RWPE2 (cell line): ENCODE data around the gene DLGAP3.

Experiments used
- ATAC-seq: fragments of 200-7000 bp; cut with Tn5 transposase; 3 replicates; pipeline ENCODE4 v1.9.1; 2021; ENCODE audit warnings: low read depth
- DNase-seq: peaks from one replicate; pipeline ENCODE4 v3.0.0-alpha.2; 2020; ENCODE audit warnings: low spot score
- H3K27ac ChIP-seq: fragments of 450-650 bp; 2 replicates; pipeline ENCODE4 v1.5.1; 2017; ENCODE audit warnings: mild to moderate bottlenecking; ENCODE audit not compliant: poor library complexity, severe bottlenecking
- H3K27me3 ChIP-seq: fragments of 250-450 bp; sonication (Bioruptor Pico); 2 replicates; pipeline ENCODE4 v1.5.1; 2021; ENCODE audit warnings: mild to moderate bottlenecking, moderate library complexity; ENCODE audit not compliant: insufficient read depth, poor library complexity, severe bottlenecking
- H3K36me3 ChIP-seq: fragments of 250-450 bp; sonication (Bioruptor Pico); 2 replicates; pipeline ENCODE4 v1.5.1; 2020; ENCODE audit warnings: low read depth, mild to moderate bottlenecking, moderate library complexity
- H3K4me1 ChIP-seq: fragments of 250-450 bp; sonication (Bioruptor Pico); 2 replicates; pipeline ENCODE4 v1.5.1; 2021; ENCODE audit warnings: mild to moderate bottlenecking, moderate library complexity; ENCODE audit not compliant: insufficient read depth, poor library complexity, severe bottlenecking
- H3K4me3 ChIP-seq: fragments of 250-450 bp; sonication (Bioruptor Pico); 2 replicates; pipeline ENCODE4 v1.5.1; 2021; ENCODE audit warnings: mild to moderate bottlenecking, moderate library complexity; ENCODE audit not compliant: severe bottlenecking
- H3K9me3 ChIP-seq: fragments of 250-450 bp; sonication (Bioruptor Pico); 2 replicates; pipeline ENCODE4 v1.5.1; 2021; ENCODE audit warnings: mild to moderate bottlenecking, moderate library complexity; ENCODE audit not compliant: severe bottlenecking
- TF ChIP-seq, protein P1 (sequence below): fragments of 450-650 bp; IDR thresholded peaks from one replicate; pipeline ENCODE4 v1.5.1; 2017; ENCODE audit warnings: mild to moderate bottlenecking, moderate library complexity; ENCODE audit not compliant: poor library complexity, severe bottlenecking

The DLGAP3 gene

DNA sequence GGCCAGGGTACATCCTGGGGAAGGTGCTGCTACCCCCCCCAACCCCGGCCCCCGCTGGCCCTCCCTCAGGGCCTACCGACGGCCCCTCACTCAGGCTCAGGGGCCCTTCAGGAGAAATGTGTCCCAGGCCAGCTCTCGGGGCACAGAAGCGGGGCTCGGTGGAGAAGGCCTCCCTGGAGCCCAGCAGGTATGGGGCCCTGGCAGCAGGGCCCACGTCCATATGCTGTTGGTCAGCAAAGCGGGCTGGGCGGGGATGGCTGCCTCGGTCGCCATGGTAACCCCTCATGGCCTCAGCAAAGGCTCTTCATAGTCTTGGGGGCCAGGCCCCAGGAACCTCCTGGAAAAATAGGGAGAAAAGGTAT lies 24.4 kb downstream of the DLGAP3 start:
- no peaks in the 10 kb centered on the region for H3K27me3 ChIP-seq
- DNase-seq (no peak), ATAC-seq (no peak)
- H3K36me3 ChIP-seq, result no peaks in the 10 kb centered on the region
- TF ChIP-seq, protein P1, sequence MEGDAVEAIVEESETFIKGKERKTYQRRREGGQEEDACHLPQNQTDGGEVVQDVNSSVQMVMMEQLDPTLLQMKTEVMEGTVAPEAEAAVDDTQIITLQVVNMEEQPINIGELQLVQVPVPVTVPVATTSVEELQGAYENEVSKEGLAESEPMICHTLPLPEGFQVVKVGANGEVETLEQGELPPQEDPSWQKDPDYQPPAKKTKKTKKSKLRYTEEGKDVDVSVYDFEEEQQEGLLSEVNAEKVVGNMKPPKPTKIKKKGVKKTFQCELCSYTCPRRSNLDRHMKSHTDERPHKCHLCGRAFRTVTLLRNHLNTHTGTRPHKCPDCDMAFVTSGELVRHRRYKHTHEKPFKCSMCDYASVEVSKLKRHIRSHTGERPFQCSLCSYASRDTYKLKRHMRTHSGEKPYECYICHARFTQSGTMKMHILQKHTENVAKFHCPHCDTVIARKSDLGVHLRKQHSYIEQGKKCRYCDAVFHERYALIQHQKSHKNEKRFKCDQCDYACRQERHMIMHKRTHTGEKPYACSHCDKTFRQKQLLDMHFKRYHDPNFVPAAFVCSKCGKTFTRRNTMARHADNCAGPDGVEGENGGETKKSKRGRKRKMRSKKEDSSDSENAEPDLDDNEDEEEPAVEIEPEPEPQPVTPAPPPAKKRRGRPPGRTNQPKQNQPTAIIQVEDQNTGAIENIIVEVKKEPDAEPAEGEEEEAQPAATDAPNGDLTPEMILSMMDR, result no peak
- H3K4me1 ChIP-seq, result no peaks in the 10 kb centered on the region
- H3K9me3 ChIP-seq, result no peaks in the 10 kb centered on the region
- no peak overlapping the region for H3K27ac ChIP-seq
- H3K4me3 ChIP-seq, result no peak overlapping the region

DNA sequence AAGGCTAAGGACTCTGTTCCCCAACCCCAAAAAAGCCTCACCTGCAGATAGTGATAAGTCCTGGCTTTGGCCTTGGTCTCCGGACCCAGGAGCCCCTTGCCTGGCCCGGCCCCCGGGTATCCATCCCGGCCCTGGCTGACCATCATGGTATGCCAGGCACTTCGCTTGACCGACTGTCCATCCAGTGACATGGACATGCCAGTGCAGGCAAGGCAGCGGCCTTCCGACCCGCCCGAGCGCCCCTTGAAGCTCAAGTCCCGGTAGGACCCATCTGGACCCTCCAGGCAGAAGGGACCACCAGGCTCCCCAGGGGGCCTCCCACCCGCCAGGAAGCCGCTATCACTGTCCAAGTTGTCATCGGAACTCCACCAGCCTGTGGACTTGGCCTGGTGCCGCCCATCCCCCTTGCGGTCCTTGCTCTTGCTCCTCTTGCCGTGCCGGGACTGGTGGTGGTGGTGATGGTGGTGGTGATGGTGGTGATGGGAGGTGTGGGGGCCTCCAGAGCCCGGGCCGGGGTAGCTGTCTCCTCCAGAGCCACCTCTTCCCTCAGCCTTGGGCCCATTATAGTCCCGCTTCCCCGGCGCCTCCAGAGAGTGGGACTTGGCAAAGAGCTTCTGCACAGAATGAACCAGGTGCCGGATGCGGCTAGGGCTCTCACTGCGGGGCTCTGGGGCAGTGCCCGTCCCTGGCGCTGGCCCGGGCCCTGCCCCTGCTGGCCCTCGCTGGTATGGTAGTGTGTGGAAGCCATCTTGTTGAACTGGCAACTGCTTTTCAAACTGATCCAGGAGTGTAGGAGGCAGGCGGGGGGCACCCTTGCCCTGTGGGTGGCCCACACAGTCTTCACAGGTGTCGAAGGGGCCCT lies 25.0 kb downstream of the DLGAP3 start:
- no peak overlapping the region for H3K4me3 ChIP-seq
- no peaks in the 10 kb centered on the region for H3K27me3 ChIP-seq
- no peaks in the 10 kb centered on the region for H3K36me3 ChIP-seq
- H3K9me3 ChIP-seq, result no peaks in the 10 kb centered on the region
- H3K27ac ChIP-seq, result no peak overlapping the region
- DNase-seq (no peak), ATAC-seq (no peak)
- TF ChIP-seq, protein P1, result no peak
- no peaks in the 10 kb centered on the region for H3K4me1 ChIP-seq

DNA sequence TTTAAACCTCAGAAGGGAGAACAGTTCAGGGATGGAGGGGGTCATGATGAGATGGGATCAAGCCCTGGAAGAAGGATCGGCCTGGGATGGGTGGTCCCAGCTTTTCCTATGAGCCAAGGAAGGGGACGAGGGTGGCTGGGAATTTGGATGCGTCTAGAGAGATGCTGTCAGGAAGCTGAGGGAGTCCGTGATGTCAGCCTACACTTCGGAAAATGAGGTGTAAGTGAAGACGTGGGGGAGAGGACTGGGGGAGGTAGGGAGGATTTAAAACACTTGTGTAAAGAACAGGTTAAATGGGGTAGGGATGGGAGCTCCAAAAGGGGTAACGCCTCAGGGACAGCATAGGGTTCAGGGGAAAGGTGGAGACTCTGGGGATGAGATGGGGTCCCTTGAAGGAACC lies 27.5 kb downstream of the DLGAP3 start:
- TF ChIP-seq, protein P1, result no peak
- ATAC-seq (no peak), DNase-seq (no peak)
- Histone ChIP-seq H3K27me3 (no peaks in the 10 kb centered on the region), H3K4me1 (no peaks in the 10 kb centered on the region), H3K36me3 (no peaks in the 10 kb centered on the region), H3K4me3 (no peak overlapping the region), H3K27ac (no peak overlapping the region), H3K9me3 (no peaks in the 10 kb centered on the region)

DNA sequence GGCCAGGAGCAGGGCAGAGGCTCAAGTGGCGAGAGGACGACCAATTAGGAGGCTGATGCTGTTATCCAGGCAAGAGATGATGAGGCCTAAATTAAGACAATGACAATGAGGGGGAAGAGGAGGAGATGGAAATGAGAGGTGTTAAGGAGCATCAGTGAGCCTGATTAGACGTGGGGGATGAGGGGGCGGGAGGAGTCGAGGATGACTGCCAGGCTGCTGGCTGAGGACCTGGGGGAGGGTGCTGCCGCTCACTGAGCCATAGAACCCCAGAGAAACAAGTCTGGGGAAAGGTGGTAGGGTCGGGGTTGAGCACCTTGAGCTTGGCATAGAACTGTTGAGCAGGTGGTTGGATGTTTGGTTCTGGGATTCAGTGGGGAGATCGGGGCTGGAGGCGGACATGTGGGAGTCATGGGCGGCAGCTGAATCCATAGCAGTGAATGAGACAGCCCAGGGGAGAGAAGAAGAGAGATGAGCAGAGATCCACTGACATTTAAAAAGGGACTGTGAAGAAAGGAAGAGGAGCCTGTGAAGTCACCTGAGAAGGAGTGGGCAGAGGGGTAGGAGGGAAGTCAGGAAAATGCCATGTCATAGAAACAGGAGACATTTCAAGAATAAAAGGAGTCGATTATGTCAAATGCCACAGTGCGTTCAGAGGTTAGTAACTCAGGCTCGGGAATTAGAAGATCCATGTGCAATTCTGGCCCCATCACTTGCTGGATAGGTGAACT lies 28.5 kb downstream of the DLGAP3 start:
- H3K4me1 ChIP-seq, result no peaks in the 10 kb centered on the region
- no peaks in the 10 kb centered on the region for H3K27me3 ChIP-seq
- DNase-seq (no peak), ATAC-seq (no peak)
- no peaks in the 10 kb centered on the region for H3K9me3 ChIP-seq
- TF ChIP-seq, protein P1, result no peak
- no peak overlapping the region for H3K4me3 ChIP-seq
- no peak overlapping the region for H3K27ac ChIP-seq
- H3K36me3 ChIP-seq, result no peaks in the 10 kb centered on the region

DNA sequence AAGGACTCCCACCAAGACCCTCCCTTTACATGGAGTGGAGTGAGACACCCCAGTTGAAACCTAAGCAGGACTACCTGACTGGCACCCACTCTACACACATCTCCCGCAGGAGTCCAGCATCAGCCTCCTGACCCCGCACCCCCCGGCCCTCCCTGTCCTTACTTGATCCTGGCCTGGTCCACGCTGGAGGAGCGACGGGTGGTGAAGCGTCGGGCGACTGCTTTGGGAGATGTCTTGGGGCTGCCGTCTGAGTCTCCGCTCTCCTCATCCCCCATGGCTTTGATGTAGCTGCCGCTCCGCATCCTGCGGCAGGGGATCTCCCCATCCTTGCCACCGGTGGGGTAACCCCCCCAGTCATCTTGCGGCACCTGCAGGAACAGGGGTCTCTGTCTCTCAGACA lies 29.5 kb downstream of the DLGAP3 start:
- TF ChIP-seq, protein P1, result no peak
- H3K27ac ChIP-seq, result no peak overlapping the region
- H3K36me3 ChIP-seq, result no peaks in the 10 kb centered on the region
- H3K27me3 ChIP-seq, result no peaks in the 10 kb centered on the region
- DNase-seq, result no peak
- no peaks in the 10 kb centered on the region for H3K4me1 ChIP-seq
- H3K9me3 ChIP-seq, result no peaks in the 10 kb centered on the region
- ATAC-seq, result no peak
- no peak overlapping the region for H3K4me3 ChIP-seq
